Right atrium auricular region (tissue), 2 donors: Measurements from ENCODE around the gene DES. TPM values are rescaled to one million over a fixed set of nuclear protein-coding genes. Genes with fewer than 3 reads are reported as not detected.

ENCODE experiments used
- DNase-seq: peaks from one replicate; pipeline ENCODE4 v3.0.0-alpha.2; 2019; ENCODE audit warnings: low spot score
- H3K27ac ChIP-seq, 2 donors: fragments of 200-600 bp; sonication (generic); 1 replicate in 1 of 2; 2 replicates in 1 of 2; pipeline ENCODE4 v1.5.1; 2016 to 2019
- H3K27me3 ChIP-seq, 2 donors: fragments of 200-600 bp; sonication (generic); one replicate each; pipeline versions ENCODE4 v1.5.1 to v1.6.0; 2017 to 2019
- H3K36me3 ChIP-seq: fragments of 200-600 bp; sonication (generic); one replicate; pipeline ENCODE4 v1.5.1; 2016
- H3K4me1 ChIP-seq, 2 donors: fragments of 200-600 bp; sonication (generic); one replicate each; pipeline versions ENCODE4 v1.5.1 to v1.6.0; 2017 to 2019
- H3K4me3 ChIP-seq, 2 donors: fragments of 200-600 bp; sonication (generic); 1 replicate in 1 of 2; 2 replicates in 1 of 2; pipeline ENCODE4 v1.5.1; 2017 to 2019; ENCODE audit warnings: mild to moderate bottlenecking in 1 of 2, moderate library complexity in 1 of 2
- H3K9me3 ChIP-seq, 2 donors: fragments of 200-600 bp; sonication (generic); one replicate each; pipeline ENCODE4 v1.5.1; 2019
- total RNA-seq, 2 donors: library from RNA; depleted of rRNA; stranded (reverse); fragments of >200 nt; gene quantifications; one replicate each; pipeline ENCODE4 v1.1.0, GENCODE V29; 2016
- TF ChIP-seq, protein P1 (sequence below), 2 donors: fragments of 200-600 bp; sonication (generic); IDR thresholded peaks; one replicate each; pipeline ENCODE4 v1.5.1; 2019; ENCODE audit warnings: antibody characterized with exemption in 2 of 2

Gene DES
- total RNA-seq, 2 donors from 2014 or later, result 12,280 to 13,654 TPM

DNA sequence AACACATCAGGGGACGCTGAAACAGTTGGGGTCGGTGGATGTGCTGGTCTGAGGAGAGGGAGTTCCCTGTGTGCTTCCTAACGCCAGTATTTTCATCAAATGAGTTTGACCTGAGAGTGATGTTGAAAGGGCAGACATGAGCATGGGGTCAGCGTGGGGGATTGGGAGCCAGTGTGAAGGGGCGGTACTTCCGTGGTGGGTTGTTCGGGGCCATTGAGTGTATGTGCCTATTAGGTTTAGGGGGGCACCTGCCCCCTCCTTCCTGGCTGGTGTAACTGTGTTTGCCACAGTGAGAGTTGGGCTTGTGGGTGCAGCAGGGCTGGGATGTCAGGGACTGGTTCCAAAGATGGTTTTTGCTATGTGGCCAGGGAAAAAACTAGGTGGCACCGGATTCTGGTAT, 40.8 kb downstream of the DES start:
- TF ChIP-seq, protein P1, sequence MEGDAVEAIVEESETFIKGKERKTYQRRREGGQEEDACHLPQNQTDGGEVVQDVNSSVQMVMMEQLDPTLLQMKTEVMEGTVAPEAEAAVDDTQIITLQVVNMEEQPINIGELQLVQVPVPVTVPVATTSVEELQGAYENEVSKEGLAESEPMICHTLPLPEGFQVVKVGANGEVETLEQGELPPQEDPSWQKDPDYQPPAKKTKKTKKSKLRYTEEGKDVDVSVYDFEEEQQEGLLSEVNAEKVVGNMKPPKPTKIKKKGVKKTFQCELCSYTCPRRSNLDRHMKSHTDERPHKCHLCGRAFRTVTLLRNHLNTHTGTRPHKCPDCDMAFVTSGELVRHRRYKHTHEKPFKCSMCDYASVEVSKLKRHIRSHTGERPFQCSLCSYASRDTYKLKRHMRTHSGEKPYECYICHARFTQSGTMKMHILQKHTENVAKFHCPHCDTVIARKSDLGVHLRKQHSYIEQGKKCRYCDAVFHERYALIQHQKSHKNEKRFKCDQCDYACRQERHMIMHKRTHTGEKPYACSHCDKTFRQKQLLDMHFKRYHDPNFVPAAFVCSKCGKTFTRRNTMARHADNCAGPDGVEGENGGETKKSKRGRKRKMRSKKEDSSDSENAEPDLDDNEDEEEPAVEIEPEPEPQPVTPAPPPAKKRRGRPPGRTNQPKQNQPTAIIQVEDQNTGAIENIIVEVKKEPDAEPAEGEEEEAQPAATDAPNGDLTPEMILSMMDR (IDR thresholded peaks at IDR 0.05), result no peak
- no peak for DNase-seq
- Histone ChIP-seq H3K4me1 (peaks cover 0 to 49% of the 10 kb centered on the region in 2 donors), H3K27me3 (no peaks in the 10 kb centered on the region), H3K9me3 (no peaks in the 10 kb centered on the region), H3K27ac (peak overlapping the region; percentile 85 to 96), H3K36me3 (peaks cover 12% of the 10 kb centered on the region), H3K4me3 (no peak overlapping the region)

DNA sequence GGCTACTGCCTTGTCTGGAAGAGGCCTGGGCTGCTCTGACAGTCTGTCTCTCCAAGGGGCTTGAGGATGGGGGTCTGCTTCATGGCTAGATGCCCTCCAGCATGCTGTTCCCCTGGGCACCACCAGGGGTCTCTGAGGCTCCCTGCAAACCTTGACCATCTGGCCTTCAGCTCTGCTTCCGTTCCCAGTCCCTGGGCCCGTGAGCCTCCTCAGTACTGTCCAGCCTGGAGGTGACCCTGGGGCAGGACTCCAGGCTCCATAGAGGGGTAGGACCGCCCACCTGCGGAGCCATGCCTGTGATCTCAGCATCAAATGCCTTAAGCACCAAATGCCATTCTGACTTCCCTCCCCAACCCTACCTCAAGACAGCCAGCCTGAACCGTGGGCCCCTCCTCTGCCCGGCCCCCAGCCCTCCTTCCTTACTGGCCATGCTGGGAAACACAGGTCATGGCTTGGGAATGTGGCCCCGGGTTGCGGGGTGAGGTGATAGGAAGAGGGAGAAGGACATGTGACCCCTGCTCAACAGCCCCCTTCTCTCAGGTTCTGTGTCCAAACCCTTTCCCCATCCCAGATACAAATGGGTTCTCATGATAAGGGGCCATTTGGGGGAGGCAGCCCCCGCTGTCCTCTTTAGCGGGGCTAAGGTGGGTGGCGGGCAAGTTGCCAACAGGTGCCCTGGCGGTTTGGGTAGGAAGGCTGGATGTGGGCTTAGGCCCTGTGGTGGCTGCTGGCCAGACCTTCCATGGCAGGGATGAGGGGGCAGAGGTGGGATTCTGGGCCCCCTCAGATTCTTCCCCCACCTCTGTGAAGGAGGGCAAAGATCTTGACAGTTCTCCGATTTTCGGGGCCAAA, 41.5 kb downstream of the DES start:
- Histone ChIP-seq H3K9me3 (no peaks in the 10 kb centered on the region), H3K27ac (peak overlapping the region; percentile 85 to 96), H3K27me3 (no peaks in the 10 kb centered on the region), H3K4me3 (peak overlapping the region in 1 of 2 donors; percentile 35), H3K4me1 (peaks cover 0 to 49% of the 10 kb centered on the region in 2 donors), H3K36me3 (peaks cover 16% of the 10 kb centered on the region)
- peak; percentile 70 for DNase-seq
- TF ChIP-seq, protein P1 (IDR thresholded peaks at IDR 0.05), result peak; percentile 78 to 92

DNA sequence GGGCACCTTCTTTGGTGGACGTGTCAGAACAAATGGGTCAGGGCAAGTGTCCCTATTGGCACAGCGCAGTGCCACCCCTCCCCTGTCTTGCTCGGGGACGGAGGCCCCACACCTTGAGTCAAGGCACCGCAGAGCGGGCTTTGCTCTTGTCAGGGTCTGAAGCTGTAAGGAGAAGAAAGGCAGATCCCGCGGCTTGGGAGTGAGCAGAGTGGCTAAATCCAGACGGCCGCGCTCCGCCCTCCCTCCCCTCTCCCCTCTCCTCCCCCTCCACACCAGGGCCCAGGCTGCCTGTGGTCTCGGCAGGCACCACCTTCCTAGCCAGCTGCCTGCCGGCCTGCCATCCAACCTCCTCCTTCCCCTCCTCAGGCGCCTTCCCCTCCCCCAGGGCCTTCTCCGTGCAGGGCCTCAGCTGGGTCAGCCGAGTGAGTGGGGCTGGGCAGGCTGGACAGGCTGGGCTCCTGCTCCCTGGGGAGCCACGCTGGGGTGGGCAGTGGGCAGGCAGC, 42.3 kb downstream of the DES start:
- Histone ChIP-seq H3K9me3 (no peaks in the 10 kb centered on the region), H3K4me1 (peaks cover 0 to 56% of the 10 kb centered on the region in 2 donors), H3K27ac (peak overlapping the region; percentile 85 to 96), H3K27me3 (no peaks in the 10 kb centered on the region), H3K4me3 (peak overlapping the region; percentile 21 to 35), H3K36me3 (peaks cover 24% of the 10 kb centered on the region)
- DNase-seq, result no peak
- TF ChIP-seq, protein P1 (IDR thresholded peaks at IDR 0.05), result no peak

DNA sequence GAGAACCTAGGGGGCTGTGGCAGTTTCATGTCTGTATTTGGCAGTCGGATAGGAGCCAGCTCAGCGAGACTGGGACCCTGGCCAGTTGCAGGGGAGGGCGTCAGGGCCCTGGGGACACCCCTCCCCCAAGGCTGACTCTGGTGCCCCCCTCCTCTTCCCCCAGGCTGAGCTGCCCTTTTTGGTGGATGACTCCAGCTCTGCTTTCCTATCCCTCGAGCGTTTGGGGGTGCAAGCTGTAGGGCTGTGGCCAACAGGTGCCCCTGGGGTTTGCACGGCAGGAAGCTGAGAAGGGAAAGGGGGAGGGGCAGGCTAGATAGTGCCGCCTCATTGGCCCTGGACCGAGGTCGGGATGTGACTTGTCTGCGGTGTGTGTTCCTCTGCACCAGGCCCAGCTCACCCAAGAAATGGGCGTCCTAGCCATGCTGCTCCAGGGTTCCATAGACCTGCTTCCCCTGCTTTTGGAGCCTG, 42.9 kb downstream of the DES start:
- no peaks in the 10 kb centered on the region for H3K9me3 ChIP-seq
- no peak for DNase-seq
- TF ChIP-seq, protein P1 (IDR thresholded peaks at IDR 0.05), result no peak
- H3K27me3 ChIP-seq, result no peaks in the 10 kb centered on the region
- H3K27ac ChIP-seq, result peak overlapping the region; percentile 85 to 96
- H3K36me3 ChIP-seq, result peaks cover 30% of the 10 kb centered on the region
- peaks cover 0 to 62% of the 10 kb centered on the region in 2 donors for H3K4me1 ChIP-seq
- H3K4me3 ChIP-seq, result peak overlapping the region; percentile 21 to 35

DNA sequence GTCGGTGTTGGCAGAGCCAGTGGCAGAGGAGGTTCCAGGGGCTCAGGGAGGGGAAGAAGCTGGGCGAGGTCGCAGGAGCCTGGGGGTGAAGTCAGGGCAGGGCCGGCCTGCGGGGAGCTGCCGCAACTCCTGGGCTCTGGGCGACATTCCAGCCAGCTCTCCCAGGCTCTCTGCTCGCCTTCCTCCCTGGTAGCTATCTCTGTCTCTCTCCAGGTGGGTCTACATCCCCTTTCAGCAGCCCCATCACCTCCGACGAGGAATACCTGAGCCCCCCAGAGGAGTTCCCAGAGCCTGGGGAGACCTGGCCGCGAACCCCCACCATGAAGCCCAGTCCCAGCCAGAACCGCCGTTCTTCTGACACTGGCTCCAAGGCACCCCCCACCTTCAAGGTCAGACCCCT, 43.5 kb downstream of the DES start:
- peak overlapping the region; percentile 21 to 35 for H3K4me3 ChIP-seq
- H3K9me3 ChIP-seq, result no peaks in the 10 kb centered on the region
- H3K27ac ChIP-seq, result peak overlapping the region; percentile 85 to 96
- peaks cover 0 to 68% of the 10 kb centered on the region in 2 donors for H3K4me1 ChIP-seq
- no peak for DNase-seq
- peaks cover 36% of the 10 kb centered on the region for H3K36me3 ChIP-seq
- TF ChIP-seq, protein P1 (IDR thresholded peaks at IDR 0.05), result no peak
- H3K27me3 ChIP-seq, result no peaks in the 10 kb centered on the region
